ENCODE results near the gene SUPT5H. TPM values are rescaled to one million over a fixed set of nuclear protein-coding genes. Genes with fewer than 3 reads are reported as not detected.
"Not testable (repeated sequence)": the region's sequence is repeated elsewhere in the genome, so short reads cannot be mapped to it uniquely, and the experiment has no call there.

Gene SUPT5H
- total RNA-seq, 1 donor from 2014 or later, result 186 TPM

DNA sequence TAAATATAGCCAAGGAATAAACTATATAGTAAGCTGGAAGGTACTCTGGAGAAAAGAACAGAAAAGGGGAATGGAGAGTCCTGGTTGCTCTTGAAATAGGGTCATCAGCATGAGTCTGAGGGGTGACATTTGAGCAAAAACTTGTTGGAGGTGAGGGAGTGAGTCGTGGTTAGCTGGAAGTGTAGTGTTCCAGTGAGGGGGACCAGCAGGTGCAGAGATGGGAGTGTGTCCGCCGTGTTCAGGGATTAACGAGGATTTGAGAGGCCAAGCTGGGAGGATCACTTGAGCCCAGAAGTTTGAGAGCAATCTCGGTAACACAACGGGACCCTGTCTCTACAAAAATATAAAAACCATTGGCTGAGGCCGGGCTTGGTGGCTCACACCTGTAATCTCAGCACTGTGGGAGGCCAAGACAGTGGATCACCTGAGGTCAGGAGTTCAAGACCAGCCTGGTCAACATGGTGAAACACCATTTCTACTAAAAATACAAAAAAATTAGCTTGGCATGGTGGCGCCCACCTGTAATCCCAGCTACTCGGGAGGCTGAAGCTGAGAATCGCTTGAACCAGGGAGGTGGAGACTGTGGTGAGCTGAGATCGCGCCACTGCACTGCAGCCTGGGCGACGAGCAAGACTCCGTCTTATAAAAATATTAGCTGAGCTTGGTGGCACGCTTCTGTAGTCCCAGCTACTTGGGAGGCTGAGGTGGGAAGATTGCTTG lies 1.1 kb downstream of the SUPT5H start:
- H3K36me3 Mint-ChIP-seq (ENCODE audit: low read depth), result peaks cover 45% of the 10 kb centered on the region
- intact Hi-C loops (cut with micrococcal nuclease), result loop anchor here (2.0 to 5.0 kb wide), 3 partner anchors 104 to 386 kb away; partner anchors contain the start of genes DYRK1B and SAMD4B
- H3K4me1 Mint-ChIP-seq, result peaks cover 36% of the 10 kb centered on the region
- H3K27me3 Mint-ChIP-seq, result no peaks in the 10 kb centered on the region
- H3K9me3 Mint-ChIP-seq, result no peaks in the 10 kb centered on the region
- DNase-seq, result no peak
- peak overlapping the region; percentile 96 for H3K27ac Mint-ChIP-seq
- H3K4me3 Mint-ChIP-seq, result peak overlapping the region; percentile 98

DNA sequence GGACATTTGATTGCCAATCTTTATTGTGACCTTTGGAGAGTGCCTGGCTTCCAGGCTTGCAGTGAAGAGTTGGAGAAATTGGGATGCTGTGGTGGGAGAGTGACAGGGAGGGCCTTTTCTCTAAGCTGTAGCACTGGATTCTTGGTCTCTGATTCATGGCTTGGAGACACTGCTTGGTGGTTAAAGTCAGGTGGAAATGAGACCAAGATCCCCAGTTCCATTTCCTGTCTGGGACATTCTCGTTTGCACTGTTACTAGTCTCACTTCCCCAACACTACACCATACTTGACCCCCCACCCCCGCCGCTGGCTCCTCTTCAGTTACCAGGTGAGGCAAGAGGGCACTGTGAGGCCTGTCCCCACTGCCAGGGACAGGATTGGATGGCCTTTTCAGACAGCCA lies 2.9 kb downstream of the SUPT5H start:
- Mint-ChIP-seq H3K4me1 (peaks cover 50% of the 10 kb centered on the region), H3K9me3 (no peaks in the 10 kb centered on the region), H3K36me3 (ENCODE audit: low read depth) (peaks cover 61% of the 10 kb centered on the region), H3K4me3 (peak overlapping the region; percentile 98), H3K27ac (peak overlapping the region; percentile 96), H3K27me3 (no peaks in the 10 kb centered on the region)
- DNase-seq, result no peak
- intact Hi-C loops (cut with micrococcal nuclease), result loop anchor here (1.0 to 5.0 kb wide), 3 partner anchors 18 to 384 kb away; partner anchors contain the start of genes DYRK1B and SAMD4B

DNA sequence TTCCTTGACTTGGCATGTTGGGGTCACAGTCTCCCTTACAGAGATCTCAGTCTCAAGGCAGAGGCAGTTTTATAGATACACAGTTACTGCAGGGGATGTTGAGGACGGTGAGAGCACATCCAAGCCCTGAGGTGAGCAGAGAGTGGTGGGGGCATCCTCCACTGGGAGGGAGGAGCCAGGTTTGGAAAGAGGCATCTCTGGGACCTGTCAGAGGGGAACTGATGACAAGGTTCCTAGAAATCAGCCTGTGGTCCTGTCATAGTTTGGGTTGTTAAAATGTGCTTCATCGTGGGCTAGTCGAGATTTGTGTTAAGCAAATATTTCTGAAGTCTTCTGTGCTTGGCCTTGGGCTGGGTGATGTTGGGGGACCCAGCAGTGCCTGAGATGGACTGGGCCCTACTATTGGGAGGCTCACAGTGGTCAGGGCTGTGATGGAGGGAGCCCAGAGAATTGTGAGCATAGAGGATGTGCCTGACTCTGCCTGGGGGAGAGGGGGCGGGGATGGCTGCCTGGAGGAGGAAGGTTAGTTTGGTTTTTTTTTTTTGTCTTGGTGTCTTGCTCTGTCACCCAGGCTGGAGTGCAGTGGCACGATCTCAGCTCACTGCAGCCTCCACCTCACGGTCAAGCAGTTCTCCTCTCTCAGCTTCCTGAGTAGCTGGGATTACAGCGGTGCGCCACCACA lies 3.9 kb downstream of the SUPT5H start:
- Mint-ChIP-seq H3K27ac (peak overlapping the region; percentile 96), H3K4me1 (peaks cover 51% of the 10 kb centered on the region), H3K9me3 (no peaks in the 10 kb centered on the region), H3K4me3 (peak overlapping the region; percentile 80), H3K36me3 (ENCODE audit: low read depth) (peaks cover 65% of the 10 kb centered on the region), H3K27me3 (no peaks in the 10 kb centered on the region)
- DNase-seq, result no peak
- intact Hi-C loops (cut with micrococcal nuclease), result loop anchor here (5.0 kb wide), 2 partner anchors 107 to 383 kb away; partner anchors contain the start of genes DYRK1B and SAMD4B

DNA sequence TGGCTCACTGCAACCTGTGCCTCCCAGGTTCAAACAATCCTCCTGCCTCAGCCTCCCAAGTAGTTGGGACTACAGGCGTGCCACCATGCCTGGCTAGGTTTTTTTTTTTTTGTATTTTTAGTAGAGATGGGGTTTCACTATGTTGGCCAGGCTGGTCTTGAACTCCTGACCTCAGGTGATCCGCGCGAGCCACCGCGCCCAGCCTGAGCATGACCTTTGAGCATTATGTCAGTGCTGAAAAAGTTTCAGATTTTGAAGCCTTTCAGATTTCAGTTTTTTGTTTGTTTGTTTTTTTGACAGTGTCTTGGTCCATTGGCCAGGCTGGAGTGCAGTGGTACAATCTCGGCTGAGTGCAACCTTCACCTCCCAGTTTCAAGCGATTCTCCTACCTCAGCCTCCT lies 5.9 kb downstream of the SUPT5H start:
- Mint-ChIP-seq H3K4me1 (peaks cover 48% of the 10 kb centered on the region), H3K36me3 (ENCODE audit: low read depth) (peaks cover 57% of the 10 kb centered on the region)
- intact Hi-C loops (cut with micrococcal nuclease); H3K27ac Mint-ChIP-seq; H3K27me3 Mint-ChIP-seq; H3K9me3 Mint-ChIP-seq; DNase-seq; H3K4me3 Mint-ChIP-seq: not testable (repeated sequence)

DNA sequence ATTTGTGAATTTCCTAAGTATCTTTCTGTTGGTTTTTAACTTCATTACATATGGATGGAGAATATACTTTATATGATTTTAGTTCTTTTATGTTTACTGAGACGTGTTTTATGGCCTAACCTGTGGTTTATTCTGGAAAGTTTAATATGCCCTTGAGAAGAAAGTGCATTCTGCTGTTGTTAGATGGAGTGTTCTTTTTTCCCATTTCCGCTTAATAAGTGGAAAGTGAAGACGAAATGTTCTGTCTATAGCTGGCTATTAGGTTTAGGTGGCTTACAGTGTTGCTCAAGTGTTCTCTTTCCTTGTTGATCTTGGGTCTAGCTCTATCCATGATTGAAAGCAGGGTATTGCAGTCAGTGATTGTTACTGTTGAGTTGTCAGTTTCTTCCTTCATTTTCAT lies 18.0 kb downstream of the SUPT5H start:
- no peak for DNase-seq
- H3K4me3 Mint-ChIP-seq, result no peak overlapping the region
- no peak overlapping the region for H3K27ac Mint-ChIP-seq
- H3K4me1 Mint-ChIP-seq, result peaks cover 5% of the 10 kb centered on the region
- no peaks in the 10 kb centered on the region for H3K27me3 Mint-ChIP-seq
- no peaks in the 10 kb centered on the region for H3K9me3 Mint-ChIP-seq
- intact Hi-C loops (cut with micrococcal nuclease), result no loop called here
- peaks cover 69% of the 10 kb centered on the region for H3K36me3 Mint-ChIP-seq (ENCODE audit: low read depth)

DNA sequence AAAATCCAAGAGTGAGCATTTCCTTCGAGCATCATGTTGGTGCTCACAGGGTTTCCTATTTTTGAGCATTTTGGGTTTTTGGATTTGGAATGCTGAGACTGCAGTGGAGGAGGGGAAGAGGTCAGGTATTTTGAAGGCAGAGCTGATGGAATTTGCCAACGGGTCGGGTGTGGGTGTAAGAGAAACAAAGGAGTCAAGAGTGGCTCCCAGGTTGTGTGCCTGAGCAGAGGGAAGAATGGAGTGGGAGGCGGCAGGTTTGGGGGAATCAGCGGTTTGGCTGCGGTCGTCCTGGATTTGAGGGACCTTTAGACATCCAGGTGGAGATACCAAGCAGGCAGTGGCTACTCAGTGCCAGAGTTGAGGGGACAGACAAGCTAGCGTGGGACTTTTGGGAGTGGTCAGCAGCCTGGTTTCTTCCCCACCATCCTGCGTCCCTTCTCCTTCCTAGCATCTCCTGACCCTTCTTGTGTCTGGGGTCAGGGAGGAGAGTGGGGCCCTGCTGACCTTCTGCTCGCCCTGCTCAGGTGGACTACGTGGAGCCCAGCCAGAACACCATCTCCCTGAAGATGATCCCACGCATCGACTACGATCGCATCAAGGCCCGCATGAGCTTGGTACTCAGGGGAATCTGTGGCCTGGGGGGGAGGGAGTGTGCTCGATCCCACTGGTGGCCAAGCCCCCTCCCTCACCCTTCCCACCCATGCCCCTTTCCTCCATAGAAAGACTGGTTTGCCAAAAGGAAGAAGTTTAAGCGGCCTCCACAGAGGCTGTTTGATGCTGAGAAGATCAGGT lies 20.8 kb downstream of the SUPT5H start:
- Mint-ChIP-seq H3K27me3 (no peaks in the 10 kb centered on the region), H3K4me3 (no peak overlapping the region), H3K36me3 (ENCODE audit: low read depth) (peaks cover 72% of the 10 kb centered on the region), H3K4me1 (peaks cover 12% of the 10 kb centered on the region), H3K27ac (no peak overlapping the region), H3K9me3 (no peaks in the 10 kb centered on the region)
- intact Hi-C loops (cut with micrococcal nuclease), result no loop called here
- no peak for DNase-seq

DNA sequence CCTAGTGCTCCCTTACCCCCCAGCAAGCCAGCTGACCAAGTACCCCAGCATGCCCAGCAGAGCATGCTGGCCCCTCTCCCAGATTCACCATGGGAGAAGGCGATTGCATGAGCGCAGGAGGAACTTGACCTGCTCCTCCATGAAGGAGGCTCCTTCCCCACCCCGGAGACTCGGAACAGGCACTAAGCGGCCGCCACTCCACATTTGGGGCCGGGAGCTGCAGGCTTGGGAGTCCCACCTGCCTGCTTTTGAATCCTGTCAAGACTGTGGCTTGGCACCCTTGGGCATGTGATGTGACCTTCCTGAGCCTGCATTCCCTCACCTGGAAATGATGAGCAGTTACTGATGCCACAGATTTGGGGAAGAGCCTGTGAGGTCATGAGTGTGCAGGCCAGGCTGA lies 22.6 kb downstream of the SUPT5H start:
- Mint-ChIP-seq H3K4me1 (peaks cover 19% of the 10 kb centered on the region), H3K9me3 (no peaks in the 10 kb centered on the region), H3K27me3 (no peaks in the 10 kb centered on the region), H3K36me3 (ENCODE audit: low read depth) (peaks cover 78% of the 10 kb centered on the region), H3K4me3 (no peak overlapping the region), H3K27ac (no peak overlapping the region)
- DNase-seq, result no peak
- intact Hi-C loops (cut with micrococcal nuclease), result no loop called here

DNA sequence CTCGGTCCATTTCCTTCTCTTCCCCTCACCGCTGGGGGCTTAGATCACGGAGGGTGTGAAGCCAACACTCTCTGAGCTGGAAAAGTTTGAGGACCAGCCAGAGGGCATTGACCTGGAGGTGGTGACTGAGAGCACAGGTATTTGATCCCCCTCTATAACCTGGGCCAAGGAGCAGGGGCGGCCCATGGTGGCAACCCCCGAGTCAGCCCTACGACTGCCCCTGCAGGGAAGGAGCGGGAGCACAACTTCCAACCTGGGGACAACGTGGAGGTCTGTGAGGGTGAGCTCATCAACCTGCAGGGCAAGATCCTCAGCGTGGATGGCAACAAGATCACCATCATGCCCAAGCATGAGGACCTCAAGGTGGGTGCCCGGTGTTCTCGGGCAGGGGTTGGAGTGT lies 23.7 kb downstream of the SUPT5H start:
- Mint-ChIP-seq H3K27me3 (no peaks in the 10 kb centered on the region), H3K4me1 (peaks cover 16% of the 10 kb centered on the region), H3K4me3 (no peak overlapping the region), H3K36me3 (ENCODE audit: low read depth) (peaks cover 76% of the 10 kb centered on the region), H3K9me3 (no peaks in the 10 kb centered on the region), H3K27ac (no peak overlapping the region)
- intact Hi-C loops (cut with micrococcal nuclease), result no loop called here
- no peak for DNase-seq

DNA sequence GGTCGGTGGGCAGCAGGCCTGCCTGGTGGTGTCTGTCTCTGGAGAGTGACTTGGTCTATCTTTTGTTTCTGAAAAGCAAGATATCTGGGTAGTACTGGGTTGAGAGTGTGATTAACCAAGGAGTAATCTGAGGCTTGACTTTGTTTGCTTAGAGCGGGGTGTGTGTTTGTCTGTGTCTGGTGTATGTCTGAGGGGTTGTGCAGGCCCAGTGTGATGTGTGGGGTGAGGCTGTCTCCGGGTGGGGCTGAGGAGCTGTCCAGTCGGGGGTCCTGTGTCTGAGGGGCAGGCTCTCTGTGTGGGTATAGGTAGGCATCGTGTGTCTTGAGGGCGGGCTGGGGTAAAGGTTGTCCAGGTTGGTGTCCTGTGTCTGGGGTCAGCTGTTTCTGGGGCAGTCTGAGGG lies 24.2 kb downstream of the SUPT5H start:
- DNase-seq, result no peak
- H3K36me3 Mint-ChIP-seq (ENCODE audit: low read depth), result peaks cover 80% of the 10 kb centered on the region
- H3K4me1 Mint-ChIP-seq, result peaks cover 17% of the 10 kb centered on the region
- intact Hi-C loops (cut with micrococcal nuclease), result no loop called here
- H3K9me3 Mint-ChIP-seq, result no peaks in the 10 kb centered on the region
- H3K4me3 Mint-ChIP-seq, result no peak overlapping the region
- H3K27ac Mint-ChIP-seq, result peak overlapping the region; percentile 51
- H3K27me3 Mint-ChIP-seq, result no peaks in the 10 kb centered on the region

DNA sequence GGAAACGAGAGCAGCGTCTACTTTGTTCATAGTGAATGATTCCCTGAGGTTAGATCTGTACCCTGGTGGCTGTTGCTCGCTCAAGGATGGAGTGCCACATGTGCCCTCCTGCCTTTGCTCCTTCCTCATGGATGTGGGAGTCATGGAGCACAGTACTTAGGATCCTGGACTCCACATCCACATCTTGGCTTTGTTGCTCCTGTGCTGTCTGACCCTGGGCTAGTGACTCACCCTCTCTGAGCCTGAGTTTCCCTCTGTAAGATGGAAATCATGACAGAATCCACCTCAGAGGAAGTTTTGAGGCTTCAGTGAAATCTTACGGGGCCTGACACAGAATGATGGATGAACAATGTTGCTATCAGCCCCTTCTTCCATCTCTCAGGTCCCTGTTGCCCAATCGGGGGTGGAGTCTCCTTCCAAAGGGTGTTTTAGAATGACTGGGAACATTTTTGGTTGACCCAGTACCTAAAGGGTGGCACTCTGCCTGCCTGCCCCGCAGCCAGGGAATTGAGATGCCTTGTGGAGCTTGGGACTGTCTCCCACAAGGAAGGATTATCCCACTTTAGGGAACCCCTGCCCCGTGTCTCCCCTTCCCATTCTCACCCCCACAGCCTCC lies 25.4 kb downstream of the SUPT5H start:
- H3K4me3 Mint-ChIP-seq, result no peak overlapping the region
- DNase-seq, result no peak
- intact Hi-C loops (cut with micrococcal nuclease), result no loop called here
- H3K4me1 Mint-ChIP-seq, result peaks cover 17% of the 10 kb centered on the region
- H3K27me3 Mint-ChIP-seq, result no peaks in the 10 kb centered on the region
- no peaks in the 10 kb centered on the region for H3K9me3 Mint-ChIP-seq
- H3K36me3 Mint-ChIP-seq (ENCODE audit: low read depth), result peaks cover 78% of the 10 kb centered on the region
- H3K27ac Mint-ChIP-seq, result peak overlapping the region; percentile 86

DNA sequence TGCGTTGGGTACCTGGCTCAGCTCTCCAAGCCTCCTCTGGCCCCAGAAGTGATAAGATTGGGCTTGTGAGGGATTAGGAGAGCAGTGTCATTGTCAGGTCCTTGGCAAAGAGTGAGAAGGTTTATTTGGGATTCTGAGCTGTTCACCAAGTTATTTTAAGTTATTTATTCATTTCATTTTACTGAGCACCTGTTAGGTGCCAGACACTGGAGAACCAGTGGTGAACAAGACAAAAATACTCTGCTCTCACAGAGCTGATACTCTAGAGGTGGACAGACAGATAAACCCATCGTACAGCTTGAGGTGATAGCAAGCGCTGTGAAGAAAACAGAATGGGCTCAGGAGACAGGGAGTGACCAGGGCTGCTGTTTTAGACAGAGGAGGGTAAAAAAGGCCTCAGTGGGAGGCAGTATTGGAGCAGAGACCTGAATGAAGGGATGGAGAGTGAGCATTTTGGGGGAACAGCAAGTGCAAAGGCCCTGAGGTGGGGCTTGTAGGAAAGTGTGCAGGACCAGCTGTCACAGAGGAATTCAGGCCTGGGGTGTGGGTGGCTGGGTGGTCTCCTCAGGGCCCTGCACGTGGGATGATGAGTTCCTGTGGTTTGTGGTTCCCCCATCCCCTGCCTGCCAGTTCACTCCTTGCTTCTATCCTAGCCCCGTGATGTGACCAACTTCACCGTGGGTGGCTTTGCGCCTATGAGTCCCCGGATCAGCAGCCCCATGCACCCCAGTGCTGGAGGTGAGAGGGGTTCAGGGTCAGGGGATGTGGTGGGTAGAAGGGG lies 26.6 kb downstream of the SUPT5H start:
- intact Hi-C loops (cut with micrococcal nuclease), result no loop called here
- Mint-ChIP-seq H3K36me3 (ENCODE audit: low read depth) (peaks cover 79% of the 10 kb centered on the region), H3K9me3 (no peaks in the 10 kb centered on the region), H3K4me3 (no peak overlapping the region), H3K27ac (peak overlapping the region; percentile 48), H3K4me1 (peaks cover 17% of the 10 kb centered on the region), H3K27me3 (no peaks in the 10 kb centered on the region)
- no peak for DNase-seq

DNA sequence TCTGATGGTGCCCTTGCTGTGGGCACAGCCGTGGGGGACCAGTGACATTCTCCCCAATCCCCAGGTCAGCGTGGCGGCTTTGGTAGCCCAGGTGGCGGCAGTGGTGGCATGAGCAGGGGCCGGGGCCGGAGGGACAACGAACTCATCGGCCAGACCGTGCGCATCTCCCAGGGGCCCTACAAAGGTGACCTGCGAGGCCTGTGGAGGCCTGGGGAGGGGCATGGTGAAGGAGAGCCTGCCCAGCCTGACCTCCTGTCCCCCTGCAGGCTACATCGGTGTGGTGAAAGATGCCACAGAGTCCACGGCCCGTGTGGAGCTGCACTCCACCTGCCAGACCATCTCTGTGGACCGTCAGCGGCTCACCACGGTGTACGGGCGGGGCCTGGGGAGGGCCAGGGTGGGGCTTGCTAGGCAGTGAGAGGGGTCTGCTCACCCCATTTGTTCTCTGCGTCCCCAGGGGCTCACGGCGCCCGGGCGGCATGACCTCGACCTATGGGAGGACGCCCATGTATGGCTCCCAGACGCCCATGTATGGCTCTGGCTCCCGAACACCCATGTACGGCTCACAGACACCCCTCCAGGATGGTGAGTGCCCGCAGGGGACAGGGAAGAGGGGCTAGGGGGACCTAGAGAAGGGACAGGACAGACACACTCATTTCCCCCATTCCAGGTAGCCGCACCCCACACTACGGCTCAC lies 27.5 kb downstream of the SUPT5H start:
- DNase-seq, result no peak
- H3K27me3 Mint-ChIP-seq, result no peaks in the 10 kb centered on the region
- intact Hi-C loops (cut with micrococcal nuclease), result no loop called here
- no peak overlapping the region for H3K4me3 Mint-ChIP-seq
- no peaks in the 10 kb centered on the region for H3K9me3 Mint-ChIP-seq
- H3K4me1 Mint-ChIP-seq, result peaks cover 17% of the 10 kb centered on the region
- no peak overlapping the region for H3K27ac Mint-ChIP-seq
- H3K36me3 Mint-ChIP-seq (ENCODE audit: low read depth), result peaks cover 74% of the 10 kb centered on the region

Measured in activated CD4-positive, alpha-beta T cell treated with anti-CD3 and anti-CD28 coated beads, Interleukin-2, amount 10 ng/mL, durations not matched to agents 24 days and 14 days (primary cell).